AG10803 (cell line): ENCODE data around the gene ARHGEF40.

Source experiments
- DNase-seq: peaks from one replicate; pipeline ENCODE4 v3.0.0; 2010; ENCODE audit warnings: low read depth
- H3K4me3 ChIP-seq: 2 replicates; pipeline ENCODE4 v1.5.1; 2011; ENCODE audit warnings: mild to moderate bottlenecking, low read length, control low read depth
- TF ChIP-seq, protein P1 (sequence below): conservative IDR thresholded peaks from 2 replicates; pipeline ENCODE4 v1.5.1; 2011; ENCODE audit warnings: mild to moderate bottlenecking, low read length, control low read depth, inconsistent platforms

The ARHGEF40 gene

GRCh38 chr14:21061347-21061668, 8.8 kb upstream of the ARHGEF40 start:
- H3K4me3 ChIP-seq: no peak overlapping the region
- DNase-seq: no peak
- TF ChIP-seq, protein P1, sequence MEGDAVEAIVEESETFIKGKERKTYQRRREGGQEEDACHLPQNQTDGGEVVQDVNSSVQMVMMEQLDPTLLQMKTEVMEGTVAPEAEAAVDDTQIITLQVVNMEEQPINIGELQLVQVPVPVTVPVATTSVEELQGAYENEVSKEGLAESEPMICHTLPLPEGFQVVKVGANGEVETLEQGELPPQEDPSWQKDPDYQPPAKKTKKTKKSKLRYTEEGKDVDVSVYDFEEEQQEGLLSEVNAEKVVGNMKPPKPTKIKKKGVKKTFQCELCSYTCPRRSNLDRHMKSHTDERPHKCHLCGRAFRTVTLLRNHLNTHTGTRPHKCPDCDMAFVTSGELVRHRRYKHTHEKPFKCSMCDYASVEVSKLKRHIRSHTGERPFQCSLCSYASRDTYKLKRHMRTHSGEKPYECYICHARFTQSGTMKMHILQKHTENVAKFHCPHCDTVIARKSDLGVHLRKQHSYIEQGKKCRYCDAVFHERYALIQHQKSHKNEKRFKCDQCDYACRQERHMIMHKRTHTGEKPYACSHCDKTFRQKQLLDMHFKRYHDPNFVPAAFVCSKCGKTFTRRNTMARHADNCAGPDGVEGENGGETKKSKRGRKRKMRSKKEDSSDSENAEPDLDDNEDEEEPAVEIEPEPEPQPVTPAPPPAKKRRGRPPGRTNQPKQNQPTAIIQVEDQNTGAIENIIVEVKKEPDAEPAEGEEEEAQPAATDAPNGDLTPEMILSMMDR: no peak

DNA sequence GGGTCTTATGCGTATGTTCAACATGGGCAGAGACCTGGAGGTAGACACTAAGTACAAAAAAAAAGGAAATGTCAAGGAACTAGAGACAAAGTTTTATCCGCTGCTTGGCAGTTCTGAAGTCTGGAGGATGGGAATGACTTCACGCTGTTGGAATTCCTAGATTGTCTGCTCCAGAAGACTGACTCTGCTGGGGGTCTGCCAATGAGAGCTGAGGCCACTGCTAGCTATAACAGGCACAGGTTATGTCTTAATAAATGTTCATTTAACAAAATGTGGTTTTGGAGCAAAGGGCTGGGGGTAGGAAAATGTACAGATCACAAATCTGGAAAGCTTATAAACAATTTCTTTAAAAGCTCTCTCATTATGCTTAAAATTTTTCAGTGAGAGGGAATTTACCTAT, 6.6 kb upstream of the ARHGEF40 start:
- H3K4me3 ChIP-seq: no peak overlapping the region
- peak; percentile 90 for DNase-seq
- TF ChIP-seq, protein P1: no peak

DNA sequence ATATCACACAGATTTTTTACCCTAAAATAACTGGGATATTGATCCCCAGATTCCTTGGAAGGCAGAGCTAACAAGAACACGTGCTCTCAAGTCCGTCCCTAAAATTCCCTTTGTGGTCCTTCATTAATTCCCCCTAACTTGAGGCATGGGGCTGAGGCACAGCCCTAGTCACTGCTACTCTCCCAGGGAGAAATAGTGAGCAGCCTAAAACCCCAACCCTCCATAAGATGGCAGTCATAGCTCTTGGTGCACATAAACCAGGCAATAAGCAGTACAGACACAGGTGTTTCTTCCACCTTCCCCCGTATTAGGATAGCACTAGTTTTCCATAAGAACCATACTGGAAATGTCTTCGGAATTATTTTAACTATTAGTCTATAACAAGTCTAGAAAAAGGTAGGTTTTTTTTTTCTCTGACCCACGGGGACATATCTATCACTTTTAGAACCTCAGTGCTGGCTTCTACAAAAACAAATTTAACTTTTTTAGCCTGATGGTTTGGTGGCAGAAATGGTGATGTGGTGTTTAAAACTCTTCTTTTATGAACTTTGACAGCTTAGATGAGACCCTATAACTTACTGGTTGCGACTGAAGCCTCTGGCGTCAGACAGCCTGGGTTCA, 3.1 kb upstream of the ARHGEF40 start:
- H3K4me3 ChIP-seq: no peak overlapping the region
- no peak for DNase-seq
- TF ChIP-seq, protein P1: peak; percentile 33; the same call in 1 of the 2 replicates

- peak; percentile 48 for DNase-seq
Observed at GRCh38 chr14:21068521-21069387, 1.4 kb upstream of the ARHGEF40 start.

DNA sequence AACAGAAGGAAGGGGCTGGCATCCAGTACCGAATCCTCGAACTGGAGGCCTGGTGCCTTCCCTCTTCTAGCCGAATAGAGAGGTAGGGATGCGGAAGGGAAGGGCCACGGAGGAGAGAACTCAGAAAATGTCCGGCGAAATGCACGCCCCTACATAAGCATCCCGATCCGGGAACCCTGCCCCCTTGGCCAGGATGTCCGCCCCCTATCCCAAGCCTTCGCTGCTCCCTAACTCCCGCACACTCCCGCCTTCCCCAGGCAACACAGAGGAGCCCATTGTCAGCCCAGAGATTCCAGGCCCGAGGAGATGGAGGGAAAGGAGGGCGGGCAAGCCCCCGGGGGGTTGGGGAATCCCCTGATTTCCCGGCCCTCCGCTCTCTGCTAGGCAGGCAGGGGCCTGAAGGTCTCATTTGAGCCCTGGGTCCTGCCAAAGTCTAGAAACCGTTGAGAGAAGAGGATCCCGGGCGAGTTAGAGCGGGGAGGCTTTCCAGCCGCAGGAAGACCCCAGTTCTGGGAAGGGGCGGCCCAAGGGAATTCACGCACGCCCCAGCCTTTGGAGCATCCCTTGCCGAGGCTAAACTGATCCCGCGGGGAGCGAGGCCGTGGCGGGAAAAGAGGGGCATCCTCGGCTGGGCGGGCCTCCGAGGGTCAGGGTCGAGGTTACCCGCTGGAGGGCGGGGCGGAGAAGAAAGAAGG, 569 bp upstream of the ARHGEF40 start:
- peak; percentile 37 for DNase-seq
- TF ChIP-seq, protein P1: no peak
- peak overlapping the region; percentile 72 for H3K4me3 ChIP-seq

More at GRCh38 chr14:21068521-21069387, 1.4 kb upstream of the ARHGEF40 start:
- peak overlapping the region; percentile 72 for H3K4me3 ChIP-seq
- TF ChIP-seq, protein P1: peak; percentile 74

GRCh38 chr14:21070610-21071224, 613 bp downstream of the ARHGEF40 start:
- H3K4me3 ChIP-seq: peak overlapping the region; percentile 72
- TF ChIP-seq, protein P1: no peak
- DNase-seq: peak; percentile 40
